IMR-90 (cell line): ENCODE measurements around the gene NOS1.

Experiments
- CTCF ChIP-seq: conservative IDR thresholded peaks from 2 replicates; pipeline ENCODE4 v1.5.1; 2012; ENCODE audit warnings: mild to moderate bottlenecking, low read depth, low read length, improper control_type of control experiment
- ELK1 ChIP-seq: fragments of 150-350 bp; IDR thresholded peaks from 2 replicates; pipeline ENCODE4 v1.6.1; 2016; ENCODE audit warnings: low read depth, mild to moderate bottlenecking, low read length, moderate library complexity, borderline replicate concordance
- FOS ChIP-seq: fragments of 150-350 bp; IDR thresholded peaks from 2 replicates; pipeline ENCODE4 v1.6.1; 2016; ENCODE audit warnings: low read depth, low read length
- MAFK ChIP-seq: IDR thresholded peaks from 2 replicates; pipeline ENCODE4 v1.6.1; 2012; ENCODE audit warnings: low read depth, low read length, improper control_type of control experiment
- MAZ ChIP-seq: IDR thresholded peaks from 2 replicates; pipeline ENCODE4 v1.6.1; 2012; ENCODE audit warnings: low read depth, mild to moderate bottlenecking, low read length, improper control_type of control experiment, moderate library complexity, borderline replicate concordance
- MXI1 ChIP-seq: IDR thresholded peaks from 2 replicates; pipeline ENCODE4 v1.6.1; 2012; ENCODE audit warnings: low read depth, mild to moderate bottlenecking, low read length, moderate library complexity, borderline replicate concordance
- POLR2A ChIP-seq: IDR thresholded peaks from 2 replicates; pipeline ENCODE4 v1.6.1; 2012; ENCODE audit warnings: mild to moderate bottlenecking, low read depth, low read length
- RAD21 ChIP-seq: IDR thresholded peaks from 2 replicates; pipeline ENCODE4 v1.6.1; 2012; ENCODE audit warnings: low read length, improper control_type of control experiment
- RCOR1 ChIP-seq: IDR thresholded peaks from 2 replicates; pipeline ENCODE4 v1.6.1; 2012; ENCODE audit warnings: mild to moderate bottlenecking, low read length, improper control_type of control experiment; ENCODE audit not compliant: insufficient replicate concordance
- RFX5 ChIP-seq: IDR thresholded peaks from 2 replicates; pipeline ENCODE4 v1.8.0; 2012; ENCODE audit warnings: low read depth, mild to moderate bottlenecking, low read length, moderate library complexity
- SMC3 ChIP-seq: fragments of 150-350 bp; IDR thresholded peaks from 2 replicates; pipeline ENCODE4 v1.6.1; 2016; ENCODE audit warnings: low read depth, mild to moderate bottlenecking, antibody characterized with exemption, low read length, moderate library complexity
- USF2 ChIP-seq: fragments of 150-350 bp; IDR thresholded peaks from 2 replicates; pipeline ENCODE4 v1.6.1; 2017; ENCODE audit warnings: mild to moderate bottlenecking, antibody characterized with exemption, low read length, low read depth

- no peak for TF ChIP-seq POLR2A
- no peak for TF ChIP-seq FOS
- no peak for TF ChIP-seq CTCF
- TF ChIP-seq RAD21 = no peak
- TF ChIP-seq USF2 = no peak
- no peak for TF ChIP-seq MAFK
- TF ChIP-seq MAZ = no peak
- TF ChIP-seq RCOR1 = no peak
- TF ChIP-seq MXI1 = no peak
- no peak for TF ChIP-seq RFX5
- no peak for TF ChIP-seq SMC3
- TF ChIP-seq ELK1 = no peak
Measured at GRCh38 chr12:117171499-117172162, 189.8 kb downstream of the NOS1 start.
